ENCODE data around the gene MARCHF10.

- TF ChIP-seq CTCF (IDR thresholded peaks at IDR 0.05) = no peak
- no peak for TF ChIP-seq POLR2AphosphoS5 (IDR thresholded peaks at IDR 0.05)
- no peak for TF ChIP-seq POLR2A (IDR thresholded peaks at IDR 0.05)
Measured at GRCh38 chr17:62822080-62822904, 14.2 kb upstream of the MARCHF10 start.

Measured in breast epithelium (tissue), 3 donors.